HepG2 (cell line): Measurements from ENCODE around the gene P4HB. TPM values are rescaled to one million over a fixed set of nuclear protein-coding genes. Genes with fewer than 3 reads are reported as not detected.

Source experiments
- ARID2 ChIP-seq: sonication (generic); formaldehyde crosslinking; IDR thresholded peaks from 2 replicates; pipeline ENCODE4 v1.8.1; 2022; ENCODE audit warnings: mild to moderate bottlenecking, missing genetic modification reagents, borderline replicate concordance
- BCL3 ChIP-seq: sonication (generic); formaldehyde crosslinking; IDR thresholded peaks from 2 replicates; pipeline ENCODE4 v1.5.1; 2020; ENCODE audit warnings: mild to moderate bottlenecking, missing genetic modification reagents, moderate library complexity
- GLMP ChIP-seq: sonication (generic); formaldehyde crosslinking; IDR thresholded peaks from 2 replicates; pipeline ENCODE4 v1.9.0; 2021; ENCODE audit warnings: missing genetic modification reagents, mild to moderate bottlenecking, borderline replicate concordance
- HIVEP1 ChIP-seq: sonication (generic); formaldehyde crosslinking; IDR thresholded peaks from 2 replicates; pipeline ENCODE4 v1.4.0; 2020; ENCODE audit warnings: mild to moderate bottlenecking, missing genetic modification reagents
- SNAI1 ChIP-seq: sonication (generic); formaldehyde crosslinking; IDR thresholded peaks from 2 replicates; pipeline ENCODE4 v1.5.0; 2020; ENCODE audit warnings: mild to moderate bottlenecking, missing genetic modification reagents, borderline replicate concordance
- STAG1 ChIP-seq: sonication (generic); formaldehyde crosslinking; IDR thresholded peaks from 2 replicates; pipeline ENCODE4 v1.4.0; 2020; ENCODE audit warnings: missing genetic modification reagents
- UBTF ChIP-seq: sonication (generic); formaldehyde crosslinking; IDR thresholded peaks from 2 replicates; pipeline ENCODE4 v1.4.0; 2020; ENCODE audit warnings: mild to moderate bottlenecking, missing genetic modification reagents
- ZBTB44 ChIP-seq: sonication (generic); formaldehyde crosslinking; IDR thresholded peaks from 2 replicates; pipeline ENCODE4 v1.4.0; 2020; ENCODE audit warnings: missing genetic modification reagents
- ZNF160 ChIP-seq: sonication (generic); formaldehyde crosslinking; IDR thresholded peaks from 2 replicates; pipeline ENCODE4 v1.8.0; 2022; ENCODE audit warnings: mild to moderate bottlenecking, inconsistent platforms, missing genetic modification reagents
- ZNF251 ChIP-seq: sonication (generic); formaldehyde crosslinking; IDR thresholded peaks from 2 replicates; pipeline ENCODE4 v1.9.0; 2021; ENCODE audit warnings: mild to moderate bottlenecking, missing genetic modification reagents
- ZNF430 ChIP-seq: sonication (generic); formaldehyde crosslinking; IDR thresholded peaks from 2 replicates; pipeline ENCODE4 v1.9.0; 2021; ENCODE audit warnings: mild to moderate bottlenecking, missing genetic modification reagents
- polyA plus RNA-seq, 8 experiments: library from polyadenylated mRNA; depleted of rRNA in 3 of 8; stranded (reverse) in 7 of 8; unstranded in 1 of 8; fragments of >200 nt; fragmentation: Illumina TruSeq in 4 of 8; extraction: Trizol in 4 of 8; gene quantifications; 2 replicates each; pipeline versions ENCODE4 v1.2.1 to v1.2.3, GENCODE V29; 2011 to 2016; ENCODE audit warnings: low read depth in 4 of 8, missing spikeins in 1 of 8, mixed read lengths in 1 of 8; ENCODE audit not compliant: insufficient read depth in 1 of 8
- total RNA-seq, 5 experiments: library from RNA; depleted of rRNA; stranded (reverse); fragments of >200 nt; fragmentation: Illumina TruSeq; extraction: Trizol; gene quantifications; 2 replicates each; pipeline ENCODE4 v1.2.3, GENCODE V29; 2016; ENCODE audit warnings: low read depth in 1 of 5
- TF ChIP-seq, protein P1 (sequence below): sonication (generic); formaldehyde crosslinking; IDR thresholded peaks from 2 replicates; pipeline ENCODE4 v1.9.0; 2022; ENCODE audit warnings: missing genetic modification reagents, mild to moderate bottlenecking, borderline replicate concordance
- TF ChIP-seq, protein P2 (sequence below): sonication (generic); formaldehyde crosslinking; IDR thresholded peaks from 2 replicates; pipeline ENCODE4 v1.8.1; 2023; ENCODE audit warnings: missing genetic modification reagents, mild to moderate bottlenecking, borderline replicate concordance
- TF ChIP-seq, protein P3 (sequence below): IDR thresholded peaks from 2 replicates; pipeline ENCODE4 v1.6.1; 2018; ENCODE audit warnings: missing genetic modification reagents, mild to moderate bottlenecking, missing compliant biosample characterization
- TF ChIP-seq, protein P4 (sequence below): sonication (generic); formaldehyde crosslinking; IDR thresholded peaks from 2 replicates; pipeline ENCODE4 v1.5.0; 2020; ENCODE audit warnings: missing genetic modification reagents

The P4HB gene
- total and polyA plus RNA-seq, 2 of the 13 experiments (the other 11 are each of a cell fraction or from before 2014, with no cell fraction given), result 185 to 782 TPM

DNA sequence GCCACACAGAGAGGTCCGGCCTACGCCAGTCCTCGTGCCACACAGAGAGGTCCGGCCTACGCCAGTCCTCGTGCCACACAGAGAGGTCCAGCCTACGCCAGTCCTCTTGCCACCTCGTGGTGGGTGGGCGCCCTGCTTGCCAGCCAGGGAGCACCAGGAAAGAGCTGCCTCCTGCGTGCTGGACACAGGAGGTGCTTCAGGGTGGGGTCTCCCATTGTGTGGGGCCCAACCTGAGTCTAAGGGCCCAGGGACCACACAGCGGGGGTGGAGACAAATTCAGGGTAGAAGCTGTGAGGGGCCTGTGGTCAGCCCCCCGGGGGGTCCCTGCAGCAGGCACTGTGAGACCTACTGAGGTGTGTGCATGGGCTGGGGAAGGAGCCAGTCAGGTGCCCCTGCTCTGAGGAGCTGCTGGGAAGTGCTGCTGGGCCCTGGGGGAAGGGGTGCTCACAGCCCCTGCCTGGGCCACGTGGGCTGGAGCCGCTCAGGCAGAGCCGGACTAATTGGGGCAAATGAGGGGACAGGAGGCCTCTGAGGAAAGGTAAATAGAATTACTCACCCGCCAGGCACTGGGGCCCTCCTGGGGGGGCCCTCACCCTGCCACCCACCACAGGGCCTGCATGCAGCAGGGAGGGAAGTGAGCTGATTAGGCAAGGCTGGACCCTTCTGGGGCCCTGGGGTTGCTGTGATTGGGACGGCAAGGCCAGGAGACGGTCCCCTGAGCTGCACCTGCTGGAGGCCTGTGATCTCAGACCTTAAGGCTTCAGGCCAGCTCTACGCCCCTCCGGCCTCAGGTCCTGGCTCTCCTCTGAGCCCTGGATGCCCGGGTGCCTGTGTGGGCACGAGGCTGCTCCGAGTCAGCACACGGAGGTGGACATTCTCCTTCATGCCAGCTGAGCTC is 45.3 kb downstream of the P4HB start (continued):
- TF ChIP-seq BCL3 (CRISPR knock-in tag) (0 out of 2 replicates have a peak, but pooled peaks have one; percentile 0), ZBTB44 (no peak), HIVEP1 (CRISPR knock-in tag) (no peak), ZNF160 (CRISPR knock-in tag) (no peak), STAG1 (CRISPR knock-in tag) (no peak), SNAI1 (CRISPR knock-in tag) (no peak), ARID2 (CRISPR knock-in tag) (no peak), GLMP (CRISPR knock-in tag) (no peak), ZNF430 (peak; percentile 57; the same call in 1 of the 2 replicates), UBTF (CRISPR knock-in tag) (peak; percentile 54), ZNF251 (no peak)
- TF ChIP-seq, protein P1, sequence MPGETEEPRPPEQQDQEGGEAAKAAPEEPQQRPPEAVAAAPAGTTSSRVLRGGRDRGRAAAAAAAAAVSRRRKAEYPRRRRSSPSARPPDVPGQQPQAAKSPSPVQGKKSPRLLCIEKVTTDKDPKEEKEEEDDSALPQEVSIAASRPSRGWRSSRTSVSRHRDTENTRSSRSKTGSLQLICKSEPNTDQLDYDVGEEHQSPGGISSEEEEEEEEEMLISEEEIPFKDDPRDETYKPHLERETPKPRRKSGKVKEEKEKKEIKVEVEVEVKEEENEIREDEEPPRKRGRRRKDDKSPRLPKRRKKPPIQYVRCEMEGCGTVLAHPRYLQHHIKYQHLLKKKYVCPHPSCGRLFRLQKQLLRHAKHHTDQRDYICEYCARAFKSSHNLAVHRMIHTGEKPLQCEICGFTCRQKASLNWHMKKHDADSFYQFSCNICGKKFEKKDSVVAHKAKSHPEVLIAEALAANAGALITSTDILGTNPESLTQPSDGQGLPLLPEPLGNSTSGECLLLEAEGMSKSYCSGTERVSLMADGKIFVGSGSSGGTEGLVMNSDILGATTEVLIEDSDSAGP (CRISPR knock-in tag), result no peak; the same call in 1 of the 2 replicates
- TF ChIP-seq, protein P2, sequence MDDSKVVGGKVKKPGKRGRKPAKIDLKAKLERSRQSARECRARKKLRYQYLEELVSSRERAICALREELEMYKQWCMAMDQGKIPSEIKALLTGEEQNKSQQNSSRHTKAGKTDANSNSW (CRISPR knock-in tag), result no peak
- TF ChIP-seq, protein P3, sequence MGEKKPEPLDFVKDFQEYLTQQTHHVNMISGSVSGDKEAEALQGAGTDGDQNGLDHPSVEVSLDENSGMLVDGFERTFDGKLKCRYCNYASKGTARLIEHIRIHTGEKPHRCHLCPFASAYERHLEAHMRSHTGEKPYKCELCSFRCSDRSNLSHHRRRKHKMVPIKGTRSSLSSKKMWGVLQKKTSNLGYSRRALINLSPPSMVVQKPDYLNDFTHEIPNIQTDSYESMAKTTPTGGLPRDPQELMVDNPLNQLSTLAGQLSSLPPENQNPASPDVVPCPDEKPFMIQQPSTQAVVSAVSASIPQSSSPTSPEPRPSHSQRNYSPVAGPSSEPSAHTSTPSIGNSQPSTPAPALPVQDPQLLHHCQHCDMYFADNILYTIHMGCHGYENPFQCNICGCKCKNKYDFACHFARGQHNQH (CRISPR knock-in tag), result no peak; the same call in 1 of the 2 replicates
- TF ChIP-seq, protein P4, sequence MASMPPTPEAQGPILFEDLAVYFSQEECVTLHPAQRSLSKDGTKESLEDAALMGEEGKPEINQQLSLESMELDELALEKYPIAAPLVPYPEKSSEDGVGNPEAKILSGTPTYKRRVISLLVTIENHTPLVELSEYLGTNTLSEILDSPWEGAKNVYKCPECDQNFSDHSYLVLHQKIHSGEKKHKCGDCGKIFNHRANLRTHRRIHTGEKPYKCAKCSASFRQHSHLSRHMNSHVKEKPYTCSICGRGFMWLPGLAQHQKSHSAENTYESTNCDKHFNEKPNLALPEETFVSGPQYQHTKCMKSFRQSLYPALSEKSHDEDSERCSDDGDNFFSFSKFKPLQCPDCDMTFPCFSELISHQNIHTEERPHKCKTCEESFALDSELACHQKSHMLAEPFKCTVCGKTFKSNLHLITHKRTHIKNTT, result no peak
